ENCODE results near the gene CREBBP. TPM values are rescaled to one million over a fixed set of nuclear protein-coding genes. Genes with fewer than 3 reads are reported as not detected.

Gene CREBBP
- total and polyA plus RNA-seq, 7 donors = 7.1 to 54.9 (median 44.1) TPM

DNA sequence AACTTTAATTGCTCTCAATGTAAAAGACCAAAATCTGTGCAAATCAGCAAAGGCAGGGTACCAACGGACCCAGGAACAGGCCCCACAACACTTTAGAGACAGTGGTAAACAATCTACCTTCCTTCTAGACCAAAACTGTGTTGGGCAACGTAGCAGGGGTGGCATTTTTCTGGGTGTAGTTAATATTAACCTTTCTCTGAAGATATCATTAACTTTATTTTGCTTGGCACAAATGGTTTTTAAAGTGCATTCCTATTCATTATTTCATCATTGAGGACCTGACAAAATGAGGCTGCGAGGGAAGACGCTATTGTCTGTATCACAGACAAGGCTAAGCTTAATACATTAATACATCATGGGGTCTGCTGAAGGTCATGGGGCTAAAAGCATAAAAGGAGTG is 125.3 kb downstream of the CREBBP start:
- intact Hi-C loops (cut with DNase I) = loop anchor here in 1 of 2 donors (2.0 to 10.0 kb wide), 2 partner anchors 124 to 220 kb away; no protein-coding TSS in a partner anchor
- no peaks in the 10 kb centered on the region for H3K9me3 ChIP-seq
- H3K4me1 ChIP-seq = peaks cover 24% of the 10 kb centered on the region
- H3K4me3 ChIP-seq = no peak overlapping the region
- H3K27me3 ChIP-seq (ENCODE audit: insufficient read depth in 3 of 3, low read length in 2 of 3) = no peaks in the 10 kb centered on the region
- WGBS, 3 donors = 90 to 94% (median 93%) methylated on average over 4 of the region's 4 CpGs
- ATAC-seq (no peak), DNase-seq (no peak)
- H3K36me3 ChIP-seq (ENCODE audit: insufficient read depth in 1 of 2, low read depth in 1 of 2) = peaks cover 0 to 79% of the 10 kb centered on the region in 2 donors
- TF ChIP-seq, protein P1, sequence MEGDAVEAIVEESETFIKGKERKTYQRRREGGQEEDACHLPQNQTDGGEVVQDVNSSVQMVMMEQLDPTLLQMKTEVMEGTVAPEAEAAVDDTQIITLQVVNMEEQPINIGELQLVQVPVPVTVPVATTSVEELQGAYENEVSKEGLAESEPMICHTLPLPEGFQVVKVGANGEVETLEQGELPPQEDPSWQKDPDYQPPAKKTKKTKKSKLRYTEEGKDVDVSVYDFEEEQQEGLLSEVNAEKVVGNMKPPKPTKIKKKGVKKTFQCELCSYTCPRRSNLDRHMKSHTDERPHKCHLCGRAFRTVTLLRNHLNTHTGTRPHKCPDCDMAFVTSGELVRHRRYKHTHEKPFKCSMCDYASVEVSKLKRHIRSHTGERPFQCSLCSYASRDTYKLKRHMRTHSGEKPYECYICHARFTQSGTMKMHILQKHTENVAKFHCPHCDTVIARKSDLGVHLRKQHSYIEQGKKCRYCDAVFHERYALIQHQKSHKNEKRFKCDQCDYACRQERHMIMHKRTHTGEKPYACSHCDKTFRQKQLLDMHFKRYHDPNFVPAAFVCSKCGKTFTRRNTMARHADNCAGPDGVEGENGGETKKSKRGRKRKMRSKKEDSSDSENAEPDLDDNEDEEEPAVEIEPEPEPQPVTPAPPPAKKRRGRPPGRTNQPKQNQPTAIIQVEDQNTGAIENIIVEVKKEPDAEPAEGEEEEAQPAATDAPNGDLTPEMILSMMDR (IDR thresholded peaks at IDR 0.05) = no peak
- no peak overlapping the region for H3K27ac ChIP-seq

DNA sequence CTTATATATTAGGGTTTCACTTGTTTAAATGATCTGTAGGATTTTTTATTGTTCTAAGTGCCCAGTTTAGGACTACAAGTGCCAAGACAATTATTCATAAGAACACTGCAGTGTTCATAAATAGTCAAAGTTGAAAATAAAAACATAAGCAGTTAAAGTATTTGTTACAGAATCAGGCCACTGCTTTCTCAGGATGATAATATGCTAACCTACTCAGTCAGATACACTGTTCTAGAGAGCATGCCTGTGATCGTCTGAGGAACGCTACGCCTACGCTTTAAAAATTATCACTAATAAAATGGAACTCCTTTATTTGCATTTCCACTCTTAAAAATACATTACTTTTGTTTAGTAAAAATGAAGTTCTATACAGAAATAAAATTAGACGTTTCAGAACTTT is 125.7 kb downstream of the CREBBP start:
- Histone ChIP-seq H3K27ac (no peak overlapping the region), H3K36me3 (ENCODE audit: insufficient read depth in 1 of 2, low read depth in 1 of 2) (peaks cover 0 to 83% of the 10 kb centered on the region in 2 donors), H3K4me1 (peaks cover 24% of the 10 kb centered on the region), H3K9me3 (no peaks in the 10 kb centered on the region), H3K4me3 (no peak overlapping the region), H3K27me3 (ENCODE audit: insufficient read depth in 3 of 3, low read length in 2 of 3) (no peaks in the 10 kb centered on the region)
- ATAC-seq (no peak), DNase-seq (no peak)
- TF ChIP-seq, protein P1 (IDR thresholded peaks at IDR 0.05) = no peak
- intact Hi-C loops (cut with DNase I) = loop anchor here (2.0 to 10.0 kb wide), 3 partner anchors 62 to 220 kb away; no protein-coding TSS in a partner anchor
- 80 to 87% (median 84%) methylated on average over 5 of the region's 5 CpGs for WGBS, 3 donors

DNA sequence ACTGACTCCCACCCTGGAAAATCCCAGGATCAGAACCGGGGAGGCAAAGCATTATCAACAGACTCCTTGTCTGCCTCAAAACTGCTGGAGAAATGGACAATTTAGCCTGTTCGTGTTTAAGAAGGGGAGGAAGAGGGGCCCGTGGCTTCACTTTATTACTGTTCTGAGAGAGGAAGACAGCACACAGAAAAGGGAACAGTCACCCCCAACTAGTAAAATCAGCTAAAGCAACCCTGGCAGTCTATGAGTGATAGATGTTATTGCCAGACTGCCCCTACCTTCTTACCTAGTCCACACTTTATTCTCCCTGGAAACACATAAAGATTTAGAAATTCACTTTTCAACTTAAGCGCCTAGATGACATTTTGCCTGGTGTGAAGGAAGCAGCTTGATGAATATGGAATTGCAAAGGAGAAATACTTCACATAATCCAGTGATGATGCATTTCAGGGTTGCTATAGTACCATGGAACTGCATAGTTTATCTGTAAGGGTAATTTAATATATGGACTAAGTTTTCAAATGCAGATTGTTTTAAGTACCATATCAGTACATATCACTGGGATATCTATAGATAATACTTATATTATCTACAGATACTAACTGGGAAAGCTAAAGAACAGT is 126.3 kb downstream of the CREBBP start:
- Histone ChIP-seq H3K9me3 (no peaks in the 10 kb centered on the region), H3K36me3 (ENCODE audit: insufficient read depth in 1 of 2, low read depth in 1 of 2) (peaks cover 0 to 83% of the 10 kb centered on the region in 2 donors), H3K27ac (no peak overlapping the region), H3K4me1 (peaks cover 27% of the 10 kb centered on the region), H3K4me3 (no peak overlapping the region), H3K27me3 (ENCODE audit: insufficient read depth in 3 of 3, low read length in 2 of 3) (no peaks in the 10 kb centered on the region)
- ATAC-seq (peak in 3 of 4 donors; percentile 36 to 59 (median 44)), DNase-seq (no peak)
- WGBS, 3 donors = 52 to 71% (median 68%) methylated on average over 4 of the region's 4 CpGs
- intact Hi-C loops (cut with DNase I) = loop anchor here (2.0 to 10.0 kb wide), 3 partner anchors 62 to 219 kb away; no protein-coding TSS in a partner anchor
- TF ChIP-seq, protein P1 (IDR thresholded peaks at IDR 0.05) = no peak

- ATAC-seq (peak; percentile 91 to 94 (median 92)), DNase-seq (peak; percentile 51 to 82)
- Histone ChIP-seq H3K27ac (peak overlapping the region; percentile 47), H3K36me3 (ENCODE audit: insufficient read depth in 1 of 2, low read depth in 1 of 2) (peaks cover 0 to 81% of the 10 kb centered on the region in 2 donors), H3K9me3 (no peaks in the 10 kb centered on the region), H3K4me3 (no peak overlapping the region), H3K27me3 (ENCODE audit: insufficient read depth in 3 of 3, low read length in 2 of 3) (no peaks in the 10 kb centered on the region), H3K4me1 (peaks cover 30% of the 10 kb centered on the region)
- TF ChIP-seq, protein P1 (IDR thresholded peaks at IDR 0.05) = peak; percentile 52
- WGBS, 3 donors = 31 to 53% (median 38%) methylated on average over 15 of the region's 15 CpGs
- intact Hi-C loops (cut with DNase I) = loop anchor here (5.0 to 10.0 kb wide), 2 partner anchors 61 to 218 kb away; no protein-coding TSS in a partner anchor
Observed at GRCh38 chr16:3752984-3753383, 127.5 kb downstream of the CREBBP start.

All from psoas muscle (tissue), 8 donors.